CD4-positive, alpha-beta T cell (primary cell): Measurements from ENCODE around the gene SELP. TPM values are rescaled to one million over a fixed set of nuclear protein-coding genes. Genes with fewer than 3 reads are reported as not detected.
A peak's percentile ranks its signal among the peaks of the same experiment; 100 is the strongest.

Source experiments
- ATAC-seq: fragments of 200-7000 bp; cut with Tn5 transposase; one replicate; pipeline ENCODE4 v1.10.0; 2022; ENCODE audit warnings: mild to moderate bottlenecking; ENCODE audit not compliant: poor library complexity
- CTCF ChIA-PET: fragments of 350-600 bp; sonication (Branson Sonifier 250); formaldehyde crosslinking; loops from one replicate; lab custom pipeline; 2021; ENCODE audit warnings: antibody characterized with exemption, inconsistent platforms; lab: Charles Lee
- POLR2A ChIA-PET: fragments of 350-600 bp; sonication (Branson Sonifier 250); formaldehyde crosslinking; loops from one replicate; lab custom pipeline; 2021; ENCODE audit warnings: antibody characterized with exemption, inconsistent platforms; lab: Charles Lee
- DNase-seq, 14 experiments: peaks; one replicate each; pipeline ENCODE4 v3.0.0-alpha.2; 2013 to 2020; ENCODE audit warnings: mixed read lengths in 2 of 14
- H3K27ac ChIP-seq, 2 donors: one replicate each; pipeline versions ENCODE4 v1.5.1 to v1.7.0; 2013; ENCODE audit warnings: low read length in 2 of 2, low read depth in 1 of 2, mild to moderate bottlenecking in 1 of 2
- H3K27me3 ChIP-seq, 2 experiments: 1 replicate in 1 of 2; 2 replicates in 1 of 2; pipeline versions ENCODE4 v1.6.1 to v1.7.0; 2013; ENCODE audit warnings: low read length in 2 of 2, control low read depth in 1 of 2, mild to moderate bottlenecking in 1 of 2, moderate library complexity in 1 of 2; ENCODE audit not compliant: insufficient read depth in 2 of 2, control insufficient read depth in 1 of 2
- H3K36me3 ChIP-seq: one replicate; pipeline ENCODE4 v1.6.1; 2013; ENCODE audit warnings: low read length, control low read depth; ENCODE audit not compliant: insufficient read depth
- H3K4me1 ChIP-seq: one replicate; pipeline ENCODE4 v1.6.1; 2013; ENCODE audit warnings: low read length, control low read depth; ENCODE audit not compliant: insufficient read depth
- H3K4me3 ChIP-seq: one replicate; pipeline ENCODE4 v1.5.1; 2013; ENCODE audit warnings: mild to moderate bottlenecking, low read length, moderate library complexity
- H3K9me3 ChIP-seq, 2 experiments: 1 replicate in 1 of 2; 2 replicates in 1 of 2; pipeline versions ENCODE4 v1.6.1 to v1.7.0; 2013; ENCODE audit warnings: low read length in 2 of 2, mild to moderate bottlenecking in 2 of 2, control low read depth in 1 of 2, moderate library complexity in 1 of 2; ENCODE audit not compliant: control insufficient read depth in 1 of 2, insufficient read depth in 1 of 2
- H3K27ac Mint-ChIP-seq: one replicate; pipeline ENCODE4 v1.8.0; 2020; ENCODE audit warnings: mixed read lengths
- H3K27me3 Mint-ChIP-seq: one replicate; pipeline ENCODE4 v1.8.0; 2021; ENCODE audit warnings: mixed read lengths
- H3K36me3 Mint-ChIP-seq: one replicate; pipeline ENCODE4 v1.8.0; 2021; ENCODE audit warnings: low read depth, mixed read lengths
- H3K4me1 Mint-ChIP-seq: one replicate; pipeline ENCODE4 v1.8.0; 2021; ENCODE audit warnings: low read depth, mixed read lengths
- H3K4me3 Mint-ChIP-seq: one replicate; pipeline ENCODE4 v1.8.0; 2020; ENCODE audit warnings: mild to moderate bottlenecking, mixed read lengths
- H3K9me3 Mint-ChIP-seq: one replicate; pipeline ENCODE4 v1.8.0; 2020; ENCODE audit warnings: mixed read lengths
- intact Hi-C, 2 experiments: fragments of 100-400 bp; cut with DNase I in 1 of 2; cut with micrococcal nuclease in 1 of 2; formaldehyde crosslinking; loops; one replicate each; pipeline versions ENCODE4 v1.15.1 to v1.9.0; 2023 to 2025; cut with DNase I, micrococcal nuclease
- total RNA-seq, 174 experiments: library from RNA in 2 of 174; stranded (reverse) in 2 of 174; gene quantifications; one replicate each; pipeline ENCODE4 v1.2.3 and lab custom pipeline; 2021 to 2026
- TF ChIP-seq, protein P1 (sequence below): fragments of 200-600 bp; IDR thresholded peaks from one replicate; pipeline ENCODE4 v1.8.0; 2022; ENCODE audit warnings: antibody characterized with exemption, mild to moderate bottlenecking

SELP gene
- total RNA-seq, 2 experiments from 2014 or later: 1.3 to 1.4 TPM

DNA sequence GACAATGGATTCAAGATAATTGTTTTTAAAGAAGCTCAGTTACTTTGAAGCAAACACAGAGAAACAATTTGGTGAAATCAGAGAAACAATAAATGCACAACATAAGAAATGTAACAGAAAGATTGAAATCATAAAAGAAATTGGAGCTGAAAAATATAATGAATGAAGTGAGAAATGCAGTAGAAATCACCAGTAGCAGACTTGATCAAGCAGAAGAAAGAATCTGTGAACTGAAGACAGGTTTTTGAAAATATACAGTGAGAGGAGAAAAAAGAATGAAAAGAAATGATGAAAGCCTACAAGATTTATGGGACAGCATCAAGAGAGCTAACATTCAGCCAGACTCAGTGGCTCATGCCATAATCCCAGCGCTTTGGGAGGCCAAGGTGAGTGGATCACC is 4.2 kb upstream of the SELP start:
- intact Hi-C loops: no loop called here
- peaks cover 9% of the 10 kb centered on the region for H3K9me3 Mint-ChIP-seq
- Histone ChIP-seq H3K9me3 (peaks cover 14 to 21% of the 10 kb centered on the region in 2 experiments), H3K27ac (no peak overlapping the region), H3K4me3 (no peak overlapping the region), H3K27me3 (no peaks in the 10 kb centered on the region), H3K36me3 (no peaks in the 10 kb centered on the region), H3K4me1 (no peaks in the 10 kb centered on the region)
- H3K36me3 Mint-ChIP-seq: peaks cover 18% of the 10 kb centered on the region
- no peak overlapping the region for H3K27ac Mint-ChIP-seq
- ATAC-seq (no peak), DNase-seq (no peak)
- ChIA-PET CTCF (no interaction called here), POLR2A (interaction anchor here (1.0 to 1.9 kb wide), 5 partner anchors 19 to 59 kb away, joined by 3 to 6 read pairs (median 4); no protein-coding TSS in a partner anchor)
- peaks cover 27% of the 10 kb centered on the region for H3K4me1 Mint-ChIP-seq
- no peak overlapping the region for H3K4me3 Mint-ChIP-seq
- no peaks in the 10 kb centered on the region for H3K27me3 Mint-ChIP-seq
- TF ChIP-seq, protein P1, sequence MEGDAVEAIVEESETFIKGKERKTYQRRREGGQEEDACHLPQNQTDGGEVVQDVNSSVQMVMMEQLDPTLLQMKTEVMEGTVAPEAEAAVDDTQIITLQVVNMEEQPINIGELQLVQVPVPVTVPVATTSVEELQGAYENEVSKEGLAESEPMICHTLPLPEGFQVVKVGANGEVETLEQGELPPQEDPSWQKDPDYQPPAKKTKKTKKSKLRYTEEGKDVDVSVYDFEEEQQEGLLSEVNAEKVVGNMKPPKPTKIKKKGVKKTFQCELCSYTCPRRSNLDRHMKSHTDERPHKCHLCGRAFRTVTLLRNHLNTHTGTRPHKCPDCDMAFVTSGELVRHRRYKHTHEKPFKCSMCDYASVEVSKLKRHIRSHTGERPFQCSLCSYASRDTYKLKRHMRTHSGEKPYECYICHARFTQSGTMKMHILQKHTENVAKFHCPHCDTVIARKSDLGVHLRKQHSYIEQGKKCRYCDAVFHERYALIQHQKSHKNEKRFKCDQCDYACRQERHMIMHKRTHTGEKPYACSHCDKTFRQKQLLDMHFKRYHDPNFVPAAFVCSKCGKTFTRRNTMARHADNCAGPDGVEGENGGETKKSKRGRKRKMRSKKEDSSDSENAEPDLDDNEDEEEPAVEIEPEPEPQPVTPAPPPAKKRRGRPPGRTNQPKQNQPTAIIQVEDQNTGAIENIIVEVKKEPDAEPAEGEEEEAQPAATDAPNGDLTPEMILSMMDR: no peak

DNA sequence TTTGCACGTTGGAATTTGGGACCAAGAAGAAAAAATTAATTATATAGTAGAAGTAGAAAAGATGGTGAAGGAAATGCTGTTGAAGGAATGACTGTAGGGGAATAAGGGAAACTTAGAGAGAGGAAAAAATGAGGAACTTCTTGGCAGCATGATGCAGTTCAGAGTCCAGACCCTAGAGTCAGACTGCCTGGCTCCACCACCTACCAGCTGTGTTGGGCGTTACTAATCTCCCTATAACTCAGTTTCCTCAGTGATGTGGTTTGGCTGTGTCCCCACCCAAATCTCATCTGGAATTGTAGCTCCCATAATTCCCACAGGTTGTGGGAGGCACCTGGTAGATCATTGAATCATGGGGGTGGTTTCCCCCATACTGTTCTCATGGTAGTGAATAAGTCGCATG is 1.3 kb upstream of the SELP start:
- Mint-ChIP-seq H3K27ac (no peak overlapping the region), H3K27me3 (no peaks in the 10 kb centered on the region), H3K4me1 (peaks cover 47% of the 10 kb centered on the region), H3K36me3 (peaks cover 18% of the 10 kb centered on the region), H3K9me3 (peaks cover 7% of the 10 kb centered on the region), H3K4me3 (no peak overlapping the region)
- Histone ChIP-seq H3K36me3 (no peaks in the 10 kb centered on the region), H3K27me3 (no peaks in the 10 kb centered on the region), H3K4me3 (no peak overlapping the region), H3K9me3 (peaks cover 10 to 21% of the 10 kb centered on the region in 2 experiments), H3K4me1 (peaks cover 14% of the 10 kb centered on the region), H3K27ac (no peak overlapping the region)
- ATAC-seq (no peak), DNase-seq (no peak)
- POLR2A ChIA-PET: no interaction called here
- CTCF ChIA-PET: interaction anchor here (0.8 to 1.7 kb wide), 2 partner anchors 81 to 85 kb away, joined by 3 read pairs; no protein-coding TSS in a partner anchor
- TF ChIP-seq, protein P1: no peak
- intact Hi-C loops: no loop called here

DNA sequence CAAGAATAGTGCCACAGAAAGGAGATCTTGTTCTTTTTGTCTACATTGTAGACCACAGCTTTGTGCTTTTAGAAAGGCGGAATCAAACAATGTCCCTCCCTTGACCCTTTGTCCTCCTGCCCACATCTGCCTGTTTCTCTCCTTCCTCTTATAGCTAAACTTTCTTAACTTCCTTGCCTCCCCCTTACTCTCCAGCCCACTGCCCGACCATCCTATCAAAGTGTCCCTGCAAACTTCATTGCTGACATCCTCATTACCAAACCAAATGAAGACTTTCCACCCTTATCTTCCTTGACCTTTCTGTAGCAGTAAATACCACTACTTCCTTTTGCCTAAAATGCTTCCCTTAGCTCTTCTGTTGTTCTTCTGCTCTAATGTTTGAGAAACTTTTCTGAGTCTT is 5.0 kb downstream of the SELP start:
- CTCF ChIA-PET: interaction anchor here (2.2 kb wide), 1 partner anchor 87 kb away, joined by 6 read pairs; no protein-coding TSS in a partner anchor
- no peaks in the 10 kb centered on the region for H3K9me3 ChIP-seq
- Mint-ChIP-seq H3K4me1 (peaks cover 80% of the 10 kb centered on the region), H3K4me3 (peak overlapping the region; percentile 2), H3K9me3 (no peaks in the 10 kb centered on the region), H3K27me3 (no peaks in the 10 kb centered on the region), H3K36me3 (no peaks in the 10 kb centered on the region), H3K27ac (peak overlapping the region; percentile 64)
- H3K27ac ChIP-seq: no peak overlapping the region
- peaks cover 41% of the 10 kb centered on the region for H3K4me1 ChIP-seq
- DNase-seq (no peak), ATAC-seq (no peak)
- POLR2A ChIA-PET: interaction anchor here (1.3 to 2.0 kb wide), 4 partner anchors 25 to 69 kb away, joined by 4 to 14 read pairs (median 5); partner anchors contain the start of gene F5
- no peak overlapping the region for H3K4me3 ChIP-seq
- no peaks in the 10 kb centered on the region for H3K27me3 ChIP-seq
- no peaks in the 10 kb centered on the region for H3K36me3 ChIP-seq
- TF ChIP-seq, protein P1: no peak
- intact Hi-C loops: no loop called here
